ENCODE measurements around the gene HOXB7. TPM values are rescaled to one million over a fixed set of nuclear protein-coding genes. Genes with fewer than 3 reads are reported as not detected.

The HOXB7 gene
- total and polyA plus RNA-seq, 12 donors: 0.13 to 0.62 (median 0.29) TPM; not detected in 6

- WGBS, 2 donors: 2 to 3% methylated on average over 15 to 16 of the region's 16 CpGs
- peaks cover 69 to 100% (median 98%) of the 10 kb centered on the region in 7 donors for H3K27me3 ChIP-seq
- ATAC-seq (peak in 1 of 8 donors; percentile 33), DNase-seq (no peak)
- peak overlapping the region; percentile 24 to 56 (median 40) for H3K4me3 ChIP-seq
- intact Hi-C loops (cut with DNase I): loop anchor here in 3 of 10 donors (10.0 kb wide), 2 partner anchors 253 to 263 kb away; no protein-coding TSS in a partner anchor
- no peaks in the 10 kb centered on the region for H3K36me3 ChIP-seq
- H3K9me3 ChIP-seq: no peaks in the 10 kb centered on the region
- H3K27ac ChIP-seq: peak overlapping the region in 5 of 10 donors; percentile 3 to 71 (median 34)
- TF ChIP-seq CTCF (IDR thresholded peaks at IDR 0.05): no peak
- H3K4me1 ChIP-seq: peaks cover 3 to 55% (median 25%) of the 10 kb centered on the region in 9 donors
These were observed 13.4 kb downstream of the HOXB7 start for GRCh38 chr17:48597528-48597777.

GRCh38 chr17:48596735-48597527 is 13.9 kb downstream of the HOXB7 start:
- TF ChIP-seq CTCF (IDR thresholded peaks at IDR 0.05): no peak
- intact Hi-C loops (cut with DNase I): loop anchor here in 3 of 10 donors (10.0 kb wide), 2 partner anchors 252 to 262 kb away; no protein-coding TSS in a partner anchor
- H3K4me3 ChIP-seq: peak overlapping the region; percentile 24 to 56 (median 40)
- ATAC-seq (no peak), DNase-seq (no peak)
- no peaks in the 10 kb centered on the region for H3K36me3 ChIP-seq
- 7 to 9% methylated on average over 23 to 26 of the region's 26 CpGs for WGBS, 2 donors
- no peaks in the 10 kb centered on the region for H3K9me3 ChIP-seq
- H3K27ac ChIP-seq: peak overlapping the region in 2 of 10 donors; percentile 34 to 71
- H3K4me1 ChIP-seq: peaks cover 3 to 55% (median 22%) of the 10 kb centered on the region in 9 donors
- H3K27me3 ChIP-seq: peaks cover 69 to 100% (median 98%) of the 10 kb centered on the region in 7 donors

GRCh38 chr17:48596000-48596734 is 14.7 kb downstream of the HOXB7 start:
- Histone ChIP-seq H3K27me3 (peaks cover 66 to 100% (median 98%) of the 10 kb centered on the region in 7 donors), H3K4me1 (peaks cover 3 to 52% (median 22%) of the 10 kb centered on the region in 9 donors), H3K36me3 (no peaks in the 10 kb centered on the region), H3K27ac (no peak overlapping the region), H3K9me3 (no peaks in the 10 kb centered on the region), H3K4me3 (peak overlapping the region in 3 of 10 donors; percentile 3 to 56 (median 56))
- ATAC-seq (no peak), DNase-seq (no peak)
- TF ChIP-seq CTCF (IDR thresholded peaks at IDR 0.05): no peak
- 5 to 8% methylated on average over 51 to 54 of the region's 54 CpGs for WGBS, 2 donors
- intact Hi-C loops (cut with DNase I): loop anchor here in 3 of 10 donors (10.0 kb wide), 2 partner anchors 251 to 261 kb away; no protein-coding TSS in a partner anchor

GRCh38 chr17:48595278-48595999 is 15.4 kb downstream of the HOXB7 start:
- DNase-seq: no peak
- Histone ChIP-seq H3K27me3 (peaks cover 61 to 100% (median 100%) of the 10 kb centered on the region in 7 donors), H3K27ac (no peak overlapping the region), H3K36me3 (no peaks in the 10 kb centered on the region), H3K9me3 (no peaks in the 10 kb centered on the region), H3K4me3 (no peak overlapping the region), H3K4me1 (peaks cover 3 to 52% (median 22%) of the 10 kb centered on the region in 9 donors)
- WGBS, 2 donors: 28 to 30% methylated on average over 25 of the region's 25 CpGs
- TF ChIP-seq CTCF (IDR thresholded peaks at IDR 0.05): no peak
- intact Hi-C loops (cut with DNase I): loop anchor here in 3 of 10 donors (10.0 kb wide), 2 partner anchors 251 to 261 kb away; no protein-coding TSS in a partner anchor
- no peak for ATAC-seq

Measured in heart right ventricle (tissue), 16 donors.